ENCODE measurements around the gene SNRNP25. TPM values are rescaled to one million over a fixed set of nuclear protein-coding genes. Genes with fewer than 3 reads are reported as not detected.

SNRNP25 gene
- total and polyA plus RNA-seq, 2 of the 8 experiments (the other 6 are each of a cell fraction or from before 2014, with no cell fraction given) = 53.0 to 58.4 TPM

DNA sequence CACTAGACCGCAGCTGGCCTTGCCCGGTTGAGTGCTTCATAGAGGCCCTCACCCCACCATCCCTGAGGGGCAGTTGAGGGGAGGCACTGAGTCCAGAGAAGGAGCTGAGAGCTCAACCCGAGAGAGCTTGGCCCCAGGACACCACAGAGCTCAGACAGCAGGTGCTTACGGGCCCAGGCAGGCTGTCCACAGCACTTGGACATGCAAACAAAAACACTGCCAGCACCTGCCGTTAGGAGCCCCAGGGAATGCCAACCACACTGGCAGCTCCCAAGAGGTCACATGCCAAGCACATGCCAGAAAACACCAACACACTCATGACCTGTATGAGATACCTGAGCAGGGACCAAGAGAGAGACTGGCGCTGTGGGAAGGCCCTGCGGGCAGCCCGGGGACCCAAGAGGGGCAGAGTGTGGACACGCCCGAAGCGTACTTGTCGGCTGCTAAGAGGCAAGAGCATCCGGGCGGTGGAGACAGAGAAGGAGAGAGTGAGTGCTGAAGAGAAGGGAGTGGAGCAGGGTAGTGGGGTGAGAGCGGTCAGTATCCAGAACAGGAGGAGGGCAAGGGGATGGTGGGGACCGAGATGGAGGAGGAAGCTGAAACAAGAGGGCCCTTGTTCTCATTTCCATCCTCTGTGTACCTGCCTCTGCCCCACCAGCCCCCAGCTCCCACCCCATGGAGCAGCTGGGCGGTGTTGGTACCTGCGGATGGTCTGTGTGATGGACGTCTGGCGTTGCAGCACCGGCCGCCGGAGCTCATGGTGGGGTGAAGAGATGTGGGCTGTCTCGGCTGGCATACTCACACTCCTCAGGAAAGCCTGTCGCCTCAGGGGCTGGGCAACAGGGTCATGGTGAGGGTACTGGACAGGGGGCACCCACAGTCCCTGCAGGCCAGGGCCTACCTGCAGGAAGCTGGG lies 10.6 kb downstream of the SNRNP25 start (continued):
- TF ChIP-seq CHD7 (IDR thresholded peaks at IDR 0.05; ENCODE audit: insufficient replicate concordance, low read length) = no peak
- no peak for TF ChIP-seq MAFK (IDR thresholded peaks at IDR 0.05; ENCODE audit: low read depth, low read length)
- no peak for TF ChIP-seq RAD21 (IDR thresholded peaks at IDR 0.05 in 1 of 2, conservative IDR thresholded peaks at IDR 0.05 in 1 of 2; ENCODE audit: low read depth in 2 of 2, low read length in 2 of 2)
- no peak for TF ChIP-seq CTBP2 (IDR thresholded peaks at IDR 0.05; ENCODE audit: borderline replicate concordance, insufficient read depth, insufficient read length, low read length)
- no peak for TF ChIP-seq SIRT6 (IDR thresholded peaks at IDR 0.05; ENCODE audit: low read length)
- TF ChIP-seq TCF12 (IDR thresholded peaks at IDR 0.05; ENCODE audit: low read depth, low read length) = no peak
- TF ChIP-seq JUN (IDR thresholded peaks at IDR 0.05; ENCODE audit: low read depth, low read length) = no peak
